Keratinocyte (primary cell): Measurements from ENCODE around the gene CD40. TPM values are rescaled to one million over a fixed set of nuclear protein-coding genes. Genes with fewer than 3 reads are reported as not detected.

Source experiments
- DNase-seq: peaks from one replicate; pipeline ENCODE4 v3.0.0-alpha.2; 2011; ENCODE audit warnings: low read depth, missing footprints, low spot score
- FAIRE-seq: peaks from 2 replicates; lab custom pipeline; 2011; peaks lifted over from hg19 to GRCh38; lab: Jason Lieb, UNC
- H2AFZ ChIP-seq: 2 replicates; pipeline ENCODE4 v1.6.0; 2012; ENCODE audit warnings: low read length, control low read depth, inconsistent platforms; ENCODE audit not compliant: control insufficient read depth
- H3K27ac ChIP-seq: 2 replicates; pipeline ENCODE4 v1.5.1; 2011; ENCODE audit warnings: low read length; ENCODE audit not compliant: control insufficient read depth, insufficient read depth
- H3K27me3 ChIP-seq: 3 replicates; pipeline ENCODE4 v1.6.0; 2011; ENCODE audit warnings: low read length; ENCODE audit not compliant: control insufficient read depth, insufficient read depth; ENCODE audit errors: extremely low read depth
- H3K36me3 ChIP-seq, 2 experiments: 2 replicates in 1 of 2; 3 replicates in 1 of 2; pipeline ENCODE4 v1.5.1; 2011; ENCODE audit warnings: low read length in 2 of 2, mild to moderate bottlenecking in 1 of 2; ENCODE audit not compliant: control insufficient read depth in 2 of 2, insufficient read depth in 2 of 2; ENCODE audit errors: extremely low read depth in 1 of 2
- H3K4me1 ChIP-seq: 3 replicates; pipeline ENCODE4 v1.5.1; 2011; ENCODE audit warnings: low read length; ENCODE audit not compliant: control insufficient read depth, insufficient read depth; ENCODE audit errors: extremely low read depth
- H3K4me2 ChIP-seq: 3 replicates; pipeline ENCODE4 v1.6.0; 2011; ENCODE audit warnings: low read depth, low read length; ENCODE audit not compliant: control insufficient read depth, insufficient read depth; ENCODE audit errors: extremely low read depth
- H3K4me3 ChIP-seq, 3 experiments: fragments of 200-600 bp in 1 of 3; sonication (generic) in 1 of 3; 2 replicates in 2 of 3; 3 replicates in 1 of 3; pipeline ENCODE4 v1.5.1; 2011 to 2016; ENCODE audit warnings: low read length in 3 of 3, mild to moderate bottlenecking in 3 of 3, control low read depth in 2 of 3, inconsistent platforms in 1 of 3, low read depth in 1 of 3, mixed read lengths in 1 of 3, mixed run types in 1 of 3, moderate library complexity in 1 of 3; ENCODE audit not compliant: control insufficient read depth in 2 of 3, insufficient read depth in 2 of 3; ENCODE audit errors: extremely low read depth in 1 of 3
- H3K79me2 ChIP-seq: 2 replicates; pipeline ENCODE4 v1.6.0; 2012; ENCODE audit warnings: low read length; ENCODE audit not compliant: control insufficient read depth, insufficient read depth
- H3K9ac ChIP-seq: 3 replicates; pipeline ENCODE4 v1.6.0; 2011; ENCODE audit warnings: low read length; ENCODE audit not compliant: control insufficient read depth, insufficient read depth; ENCODE audit errors: extremely low read depth
- H3K9me1 ChIP-seq: 3 replicates; pipeline ENCODE4 v1.6.0; 2011; ENCODE audit warnings: low read length; ENCODE audit not compliant: control insufficient read depth, insufficient read depth; ENCODE audit errors: extremely low read depth
- H3K9me3 ChIP-seq: 2 replicates; pipeline ENCODE4 v1.5.1; 2012; ENCODE audit warnings: low read depth, low read length; ENCODE audit not compliant: control insufficient read depth
- H4K20me1 ChIP-seq: 3 replicates; pipeline ENCODE4 v1.6.0; 2011; ENCODE audit warnings: low read length; ENCODE audit not compliant: control insufficient read depth, insufficient read depth; ENCODE audit errors: extremely low read depth
- CTCF ChIP-seq, 3 experiments: IDR thresholded peaks in 1 of 3; conservative IDR thresholded peaks in 1 of 3; optimal IDR thresholded peaks in 1 of 3; 2 replicates in 2 of 3; 3 replicates in 1 of 3; pipeline versions ENCODE3 to v1.5.1; 2011; ENCODE audit warnings: low read length in 3 of 3, mild to moderate bottlenecking in 3 of 3, moderate library complexity in 2 of 3, control low read depth in 1 of 3, inconsistent platforms in 1 of 3; ENCODE audit not compliant: insufficient read depth in 2 of 3; ENCODE audit errors: extremely low read depth in 1 of 3
- EZH2 ChIP-seq: IDR thresholded peaks from one replicate; pipeline ENCODE4 v1.6.1; 2012; ENCODE audit warnings: inconsistent platforms, mild to moderate bottlenecking, low read length, moderate library complexity
- dilution Hi-C: fragments of 300-500 bp; cut with MboI; formaldehyde crosslinking; loops from one replicate; pipeline ENCODE4 v1.7.0; 2020; ENCODE audit warnings: low sequenced_read_pairs; ENCODE audit not compliant: extremely low pct_ligation_motif_present
- polyA plus RNA-seq, 5 experiments: library from polyadenylated mRNA; depleted of rRNA in 3 of 5; stranded (reverse) in 3 of 5; stranded (forward) in 1 of 5; unstranded in 1 of 5; fragments of >200 nt; gene quantifications; 1 replicate in 1 of 5; 2 replicates in 3 of 5; 3 replicates in 1 of 5; pipeline versions ENCODE4 v1.2.1 to v1.2.3, GENCODE V29; 2011 to 2012; ENCODE audit warnings: missing spikeins in 2 of 5, low read depth in 1 of 5, low replicate concordance in 1 of 5

Gene CD40
- polyA plus RNA-seq, 1 donor (not counting 4 experiments of a cell fraction or from before 2014, with no cell fraction given) = 13.4 TPM

GRCh38 chr20:46137816-46138215, 19.7 kb downstream of the CD40 start:
- Histone ChIP-seq H3K79me2 (no peaks in the 10 kb centered on the region), H3K4me1 (peaks cover 13% of the 10 kb centered on the region), H3K9me3 (no peaks in the 10 kb centered on the region), H3K9ac (no peak overlapping the region), H2AFZ (no peak overlapping the region), H3K9me1 (no peaks in the 10 kb centered on the region), H3K27ac (no peak overlapping the region), H4K20me1 (peaks cover 4% of the 10 kb centered on the region), H3K27me3 (peaks cover 40% of the 10 kb centered on the region), H3K4me3 (no peak overlapping the region), H3K4me2 (no peak overlapping the region), H3K36me3 (no peaks in the 10 kb centered on the region)
- DNase-seq (no peak), FAIRE-seq (no peak)
- no peak for TF ChIP-seq CTCF (optimal IDR thresholded peaks at IDR 0.05 in 1 of 3, IDR thresholded peaks at IDR 0.05 in 1 of 3, conservative IDR thresholded peaks at IDR 0.05 in 1 of 3; ENCODE audit: extremely low read depth in 1 of 3, insufficient read depth in 2 of 3, low read length in 3 of 3)
- no peak for TF ChIP-seq EZH2
- dilution Hi-C loops = loop anchor here (25.0 kb wide), 1 partner anchor 299 kb away; no protein-coding TSS in a partner anchor

GRCh38 chr20:46139266-46139889, 21.3 kb downstream of the CD40 start:
- H2AFZ ChIP-seq = no peak overlapping the region
- H3K9me3 ChIP-seq = no peaks in the 10 kb centered on the region
- no peak overlapping the region for H3K27ac ChIP-seq
- dilution Hi-C loops = loop anchor here (25.0 kb wide), 1 partner anchor 298 kb away; no protein-coding TSS in a partner anchor
- peak overlapping the region; percentile 35 for H3K4me2 ChIP-seq
- peaks cover 38% of the 10 kb centered on the region for H3K27me3 ChIP-seq
- H4K20me1 ChIP-seq = peaks cover 4% of the 10 kb centered on the region
- no peak overlapping the region for H3K4me3 ChIP-seq
- TF ChIP-seq EZH2 = no peak
- TF ChIP-seq CTCF (optimal IDR thresholded peaks at IDR 0.05 in 1 of 3, IDR thresholded peaks at IDR 0.05 in 1 of 3, conservative IDR thresholded peaks at IDR 0.05 in 1 of 3; ENCODE audit: extremely low read depth in 1 of 3, insufficient read depth in 2 of 3, low read length in 3 of 3) = peak in 1 of 3 experiments; percentile 11
- H3K36me3 ChIP-seq = no peaks in the 10 kb centered on the region
- no peaks in the 10 kb centered on the region for H3K9me1 ChIP-seq
- no peak overlapping the region for H3K9ac ChIP-seq
- no peak for FAIRE-seq
- H3K79me2 ChIP-seq = no peaks in the 10 kb centered on the region
- no peak for DNase-seq
- peaks cover 13% of the 10 kb centered on the region for H3K4me1 ChIP-seq
